CD14-positive monocyte (primary cell): ENCODE data around the gene MIPOL1. TPM values are rescaled to one million over a fixed set of nuclear protein-coding genes. Genes with fewer than 3 reads are reported as not detected.

ENCODE experiments used
- DNase-seq, 3 donors: peaks; one replicate each; pipeline ENCODE4 v3.0.0-alpha.2; 2011 to 2022
- H2AFZ ChIP-seq: 2 replicates; pipeline ENCODE4 v1.6.0; 2012; ENCODE audit warnings: mild to moderate bottlenecking, low read depth, low read length, inconsistent platforms; ENCODE audit not compliant: insufficient read depth, poor library complexity, severe bottlenecking
- H3K27ac ChIP-seq, 2 donors: 1 replicate in 1 of 2; 2 replicates in 1 of 2; pipeline ENCODE4 v1.5.1; 2012 to 2013; ENCODE audit warnings: low read length in 2 of 2, control low read depth in 1 of 2, inconsistent platforms in 1 of 2, low read depth in 1 of 2, mild to moderate bottlenecking in 1 of 2
- H3K27me3 ChIP-seq, 2 donors: one replicate each; pipeline versions ENCODE4 v1.6.0 to v1.6.1; 2011 to 2013; ENCODE audit warnings: low read length in 2 of 2; ENCODE audit not compliant: control insufficient read depth in 2 of 2, insufficient read depth in 2 of 2
- H3K36me3 ChIP-seq, 2 donors: replicated peaks in 1 of 2; 1 replicate in 1 of 2; 2 replicates in 1 of 2; pipeline versions ENCODE4 v1.5.1 to v1.6.1; 2012 to 2013; ENCODE audit warnings: low read length in 2 of 2, control low read depth in 1 of 2, inconsistent platforms in 1 of 2, mild to moderate bottlenecking in 1 of 2; ENCODE audit not compliant: insufficient read depth in 2 of 2, control insufficient read depth in 1 of 2
- H3K4me1 ChIP-seq, 2 donors: 1 replicate in 1 of 2; 2 replicates in 1 of 2; pipeline versions ENCODE4 v1.5.1 to v1.6.1; 2012 to 2013; ENCODE audit warnings: low read length in 2 of 2, control low read depth in 1 of 2, inconsistent platforms in 1 of 2, mild to moderate bottlenecking in 1 of 2, moderate library complexity in 1 of 2; ENCODE audit not compliant: insufficient read depth in 2 of 2, control insufficient read depth in 1 of 2
- H3K4me2 ChIP-seq: replicated peaks from 2 replicates; pipeline ENCODE3; 2012; ENCODE audit warnings: low read length, moderate library complexity, mild to moderate bottlenecking; ENCODE audit not compliant: poor library complexity, severe bottlenecking; ENCODE audit errors: extremely low read depth
- H3K4me3 ChIP-seq, 3 experiments: fragments of 200-600 bp in 1 of 3; sonication (generic) in 1 of 3; replicated peaks in 1 of 3; 1 replicate in 2 of 3; 2 replicates in 1 of 3; pipeline ENCODE4 v1.5.1; 2011 to 2013; ENCODE audit warnings: low read length in 3 of 3, mild to moderate bottlenecking in 3 of 3, control low read depth in 2 of 3, low read depth in 2 of 3, inconsistent platforms in 1 of 3, moderate library complexity in 1 of 3
- H3K79me2 ChIP-seq: 2 replicates; pipeline ENCODE4 v1.6.0; 2012; ENCODE audit warnings: mild to moderate bottlenecking, control low read depth, inconsistent platforms, low read length, moderate library complexity; ENCODE audit not compliant: insufficient read depth
- H3K9ac ChIP-seq: 2 replicates; pipeline ENCODE4 v1.6.0; 2017; ENCODE audit warnings: low read length, mild to moderate bottlenecking; ENCODE audit not compliant: insufficient read depth, poor library complexity, severe bottlenecking
- H3K9me3 ChIP-seq, 2 donors: replicated peaks in 1 of 2; 1 replicate in 1 of 2; 2 replicates in 1 of 2; pipeline versions ENCODE4 v1.5.1 to v1.6.1; 2012 to 2013; ENCODE audit warnings: low read length in 2 of 2, control low read depth in 1 of 2; ENCODE audit not compliant: control insufficient read depth in 1 of 2, insufficient read depth in 1 of 2
- H4K20me1 ChIP-seq: 2 replicates; pipeline ENCODE4 v1.6.0; 2012; ENCODE audit warnings: mild to moderate bottlenecking, low read length, control low read depth, moderate library complexity; ENCODE audit not compliant: insufficient read depth
- H3K27ac Mint-ChIP-seq, 7 donors: one replicate each; pipeline ENCODE4 v1.8.0; 2020; ENCODE audit warnings: mild to moderate bottlenecking in 7 of 7, mixed read lengths in 7 of 7, moderate library complexity in 6 of 7, inconsistent platforms in 2 of 7
- H3K27me3 Mint-ChIP-seq, 3 donors: one replicate each; pipeline ENCODE4 v1.8.0; 2021 to 2022; ENCODE audit warnings: low read depth in 3 of 3, mild to moderate bottlenecking in 3 of 3, mixed read lengths in 3 of 3, moderate library complexity in 3 of 3, inconsistent platforms in 1 of 3
- H3K36me3 Mint-ChIP-seq, 2 donors: one replicate each; pipeline ENCODE4 v1.8.0; 2020; ENCODE audit warnings: mixed read lengths in 2 of 2, inconsistent platforms in 1 of 2, mild to moderate bottlenecking in 1 of 2
- H3K4me1 Mint-ChIP-seq: one replicate; pipeline ENCODE4 v1.8.0; 2020; ENCODE audit warnings: mild to moderate bottlenecking, mixed read lengths
- H3K4me3 Mint-ChIP-seq, 2 donors: one replicate each; pipeline ENCODE4 v1.8.0; 2020; ENCODE audit warnings: mild to moderate bottlenecking in 2 of 2, mixed read lengths in 2 of 2, moderate library complexity in 1 of 2
- H3K9me3 Mint-ChIP-seq, 7 donors: one replicate each; pipeline ENCODE4 v1.8.0; 2020 to 2022; ENCODE audit warnings: mixed read lengths in 7 of 7, mild to moderate bottlenecking in 6 of 7, moderate library complexity in 6 of 7, inconsistent platforms in 2 of 7
- WGBS: methylation state at CpG from one replicate; pipeline ENCODE4 v1.1.5; 2013; ENCODE audit warnings: missing lambda C conversion rate; ENCODE audit not compliant: insufficient coverage; 5-methylcytosine and 5-hydroxymethylcytosine counted together
- intact Hi-C, 2 donors: fragments of 100-400 bp; cut with micrococcal nuclease; formaldehyde crosslinking; loops; one replicate each; pipeline versions ENCODE4 v1.15.0 to v1.15.1; 2023
- polyA plus RNA-seq, 3 donors: library from polyadenylated mRNA; depleted of rRNA in 1 of 3; unstranded in 2 of 3; stranded (reverse) in 1 of 3; fragments of 300-500 nt in 2 of 3; fragments of >200 nt in 1 of 3; fragmentation: Illumina TruSeq in 2 of 3; gene quantifications; 1 replicate in 2 of 3; 2 replicates in 1 of 3; pipeline ENCODE4 v1.2.3, GENCODE V29; 2012 to 2021
- TF ChIP-seq, protein P1 (sequence below): fragments of 200-600 bp; IDR thresholded peaks from one replicate; pipeline ENCODE4 v1.8.0; 2022; ENCODE audit warnings: antibody characterized with exemption, mild to moderate bottlenecking

MIPOL1 gene
- polyA plus RNA-seq, 3 donors = not detected

DNA sequence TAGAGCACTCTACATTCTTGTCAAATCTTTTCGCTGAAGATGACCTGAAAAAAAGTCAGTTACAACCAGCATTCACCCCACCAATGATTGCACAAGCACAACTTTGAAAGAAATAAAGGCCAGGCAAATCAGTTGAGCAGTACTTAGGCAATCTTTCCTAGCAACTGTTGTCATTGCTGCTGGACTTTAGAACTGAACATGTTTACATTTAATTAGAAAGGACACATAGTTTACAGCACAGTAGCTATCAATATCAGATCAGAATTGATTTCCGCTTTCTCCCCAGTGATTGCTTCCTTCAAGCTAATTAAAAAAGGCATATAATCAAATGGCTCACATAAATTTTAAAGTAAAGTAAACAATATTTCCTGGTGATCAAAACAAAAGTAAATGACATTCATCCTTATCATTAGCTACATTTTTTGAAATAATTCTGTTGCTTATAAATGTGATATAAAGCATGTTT lies 268.9 kb downstream of the MIPOL1 start:
- Mint-ChIP-seq H3K9me3 (peaks cover 2 to 19% (median 9%) of the 10 kb centered on the region in 7 donors), H3K4me1 (no peaks in the 10 kb centered on the region), H3K27me3 (no peaks in the 10 kb centered on the region), H3K4me3 (no peak overlapping the region), H3K27ac (no peak overlapping the region), H3K36me3 (no peaks in the 10 kb centered on the region)
- Histone ChIP-seq H3K9ac (no peak overlapping the region), H3K27me3 (no peaks in the 10 kb centered on the region), H4K20me1 (no peaks in the 10 kb centered on the region), H3K4me1 (no peaks in the 10 kb centered on the region), H2AFZ (no peak overlapping the region), H3K4me2 (no peak overlapping the region), H3K36me3 (no peaks in the 10 kb centered on the region), H3K79me2 (no peaks in the 10 kb centered on the region), H3K4me3 (no peak overlapping the region), H3K9me3 (peaks cover 9 to 10% of the 10 kb centered on the region in 2 donors), H3K27ac (no peak overlapping the region)
- TF ChIP-seq, protein P1, sequence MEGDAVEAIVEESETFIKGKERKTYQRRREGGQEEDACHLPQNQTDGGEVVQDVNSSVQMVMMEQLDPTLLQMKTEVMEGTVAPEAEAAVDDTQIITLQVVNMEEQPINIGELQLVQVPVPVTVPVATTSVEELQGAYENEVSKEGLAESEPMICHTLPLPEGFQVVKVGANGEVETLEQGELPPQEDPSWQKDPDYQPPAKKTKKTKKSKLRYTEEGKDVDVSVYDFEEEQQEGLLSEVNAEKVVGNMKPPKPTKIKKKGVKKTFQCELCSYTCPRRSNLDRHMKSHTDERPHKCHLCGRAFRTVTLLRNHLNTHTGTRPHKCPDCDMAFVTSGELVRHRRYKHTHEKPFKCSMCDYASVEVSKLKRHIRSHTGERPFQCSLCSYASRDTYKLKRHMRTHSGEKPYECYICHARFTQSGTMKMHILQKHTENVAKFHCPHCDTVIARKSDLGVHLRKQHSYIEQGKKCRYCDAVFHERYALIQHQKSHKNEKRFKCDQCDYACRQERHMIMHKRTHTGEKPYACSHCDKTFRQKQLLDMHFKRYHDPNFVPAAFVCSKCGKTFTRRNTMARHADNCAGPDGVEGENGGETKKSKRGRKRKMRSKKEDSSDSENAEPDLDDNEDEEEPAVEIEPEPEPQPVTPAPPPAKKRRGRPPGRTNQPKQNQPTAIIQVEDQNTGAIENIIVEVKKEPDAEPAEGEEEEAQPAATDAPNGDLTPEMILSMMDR = no peak
- DNase-seq = no peak
- intact Hi-C loops = no loop called here
- 100% methylated on average over 1 of the region's 2 CpGs for WGBS

DNA sequence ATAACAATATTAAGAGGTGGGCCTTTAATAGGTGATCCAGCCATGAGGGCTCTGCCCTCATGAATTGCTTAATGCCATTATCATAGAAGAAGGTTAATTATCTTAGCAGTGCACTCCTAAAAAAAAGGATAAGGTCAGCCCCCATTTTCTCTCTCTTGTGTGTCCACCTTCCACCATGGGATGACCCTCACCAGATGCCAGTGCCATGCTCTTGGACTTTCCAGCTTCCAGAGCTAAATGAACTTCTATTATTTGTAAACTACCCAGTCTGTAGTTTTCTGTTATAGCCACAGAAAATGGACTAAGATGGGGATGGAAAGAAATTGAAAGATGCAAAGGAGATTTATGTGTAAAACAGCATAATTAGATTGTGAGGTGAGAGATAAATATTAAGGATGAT lies 271.9 kb downstream of the MIPOL1 start:
- TF ChIP-seq, protein P1 = no peak
- no peak overlapping the region for H3K4me3 Mint-ChIP-seq
- Histone ChIP-seq H3K4me3 (no peak overlapping the region), H2AFZ (no peak overlapping the region), H3K27me3 (no peaks in the 10 kb centered on the region), H4K20me1 (no peaks in the 10 kb centered on the region), H3K9ac (no peak overlapping the region), H3K36me3 (no peaks in the 10 kb centered on the region), H3K4me1 (no peaks in the 10 kb centered on the region), H3K27ac (no peak overlapping the region), H3K79me2 (no peaks in the 10 kb centered on the region), H3K4me2 (no peak overlapping the region), H3K9me3 (peaks cover 4 to 9% of the 10 kb centered on the region in 2 donors)
- peaks cover 0 to 9% (median 3%) of the 10 kb centered on the region in 7 donors for H3K9me3 Mint-ChIP-seq
- H3K27me3 Mint-ChIP-seq = no peaks in the 10 kb centered on the region
- H3K4me1 Mint-ChIP-seq = no peaks in the 10 kb centered on the region
- intact Hi-C loops = no loop called here
- DNase-seq = no peak
- no peak overlapping the region for H3K27ac Mint-ChIP-seq
- no peaks in the 10 kb centered on the region for H3K36me3 Mint-ChIP-seq
